H9 (cell line): ENCODE measurements around the gene THAP3. TPM values are rescaled to one million over a fixed set of nuclear protein-coding genes. Genes with fewer than 3 reads are reported as not detected.
A peak's percentile ranks its signal among the peaks of the same experiment; 100 is the strongest.

Source experiments
- DNase-seq: peaks from one replicate; pipeline ENCODE4 v3.0.0-alpha.2; 2017
- H2AFZ ChIP-seq: one replicate; pipeline ENCODE4 v1.6.1; 2013; ENCODE audit warnings: mild to moderate bottlenecking, low read length, control low read depth, moderate library complexity
- H2AK5ac ChIP-seq: 2 replicates; pipeline ENCODE4 v1.6.1; 2013; ENCODE audit warnings: low read length, control low read depth, mixed read lengths; ENCODE audit not compliant: insufficient read length
- H2BK120ac ChIP-seq: one replicate; pipeline ENCODE4 v1.6.1; 2013; ENCODE audit warnings: low read depth, mild to moderate bottlenecking, low read length, control low read depth, inconsistent platforms; ENCODE audit not compliant: poor library complexity, severe bottlenecking
- H2BK12ac ChIP-seq: 2 replicates; pipeline ENCODE4 v1.6.1; 2013; ENCODE audit warnings: low read length, control low read depth, mixed read lengths, low read depth; ENCODE audit not compliant: insufficient read length
- H2BK15ac ChIP-seq: 2 replicates; pipeline ENCODE4 v1.6.1; 2013; ENCODE audit warnings: low read depth, low read length, control low read depth
- H2BK20ac ChIP-seq: one replicate; pipeline ENCODE4 v1.6.1; 2013; ENCODE audit warnings: low read depth, mild to moderate bottlenecking, low read length, control low read depth, inconsistent platforms; ENCODE audit not compliant: poor library complexity, severe bottlenecking
- H2BK5ac ChIP-seq: 2 replicates; pipeline ENCODE4 v1.6.1; 2013; ENCODE audit warnings: low read length, control low read depth, mixed read lengths; ENCODE audit not compliant: insufficient read length
- H3K14ac ChIP-seq: 2 replicates; pipeline ENCODE4 v1.6.1; 2013; ENCODE audit warnings: low read length, control low read depth; ENCODE audit not compliant: insufficient read depth
- H3K18ac ChIP-seq: 2 replicates; pipeline ENCODE4 v1.6.1; 2013; ENCODE audit warnings: low read depth, mild to moderate bottlenecking, mixed read lengths, low read length, control low read depth; ENCODE audit not compliant: insufficient read length
- H3K23ac ChIP-seq: 2 replicates; pipeline ENCODE4 v1.6.1; 2013; ENCODE audit warnings: low read length, control low read depth, mixed read lengths, low read depth; ENCODE audit not compliant: insufficient read length
- H3K23me2 ChIP-seq: 2 replicates; pipeline ENCODE4 v1.6.1; 2013; ENCODE audit warnings: low read depth, mild to moderate bottlenecking, mixed read lengths, low read length, control low read depth; ENCODE audit not compliant: insufficient read length, poor library complexity, severe bottlenecking
- H3K27ac ChIP-seq: 2 replicates; pipeline ENCODE4 v1.5.1; 2013; ENCODE audit warnings: low read length, control low read depth, mixed read lengths, low read depth; ENCODE audit not compliant: insufficient read length
- H3K27me3 ChIP-seq: 2 replicates; pipeline ENCODE4 v1.6.1; 2013; ENCODE audit warnings: low read length, control low read depth, inconsistent platforms; ENCODE audit not compliant: insufficient read depth
- H3K4ac ChIP-seq: 2 replicates; pipeline ENCODE4 v1.6.1; 2013; ENCODE audit warnings: low read depth, mild to moderate bottlenecking, control low read depth, inconsistent platforms, low read length, moderate library complexity
- H3K4me1 ChIP-seq: 2 replicates; pipeline ENCODE4 v1.6.1; 2013; ENCODE audit warnings: low read length, control low read depth, inconsistent platforms; ENCODE audit not compliant: insufficient read depth
- H3K4me2 ChIP-seq: 2 replicates; pipeline ENCODE4 v1.6.1; 2013; ENCODE audit warnings: low read length, control low read depth, mixed read lengths; ENCODE audit not compliant: insufficient read length, insufficient read depth
- H3K56ac ChIP-seq: 2 replicates; pipeline ENCODE4 v1.6.1; 2013; ENCODE audit warnings: low read depth, mild to moderate bottlenecking, mixed read lengths, low read length, control low read depth; ENCODE audit not compliant: insufficient read length
- H3K79me1 ChIP-seq: 2 replicates; pipeline ENCODE4 v1.6.1; 2013; ENCODE audit warnings: low read depth, mild to moderate bottlenecking, moderate library complexity, low read length, control low read depth, inconsistent platforms; ENCODE audit not compliant: insufficient read depth, poor library complexity, severe bottlenecking
- H3K79me2 ChIP-seq: 2 replicates; pipeline ENCODE4 v1.6.1; 2013; ENCODE audit warnings: low read length, control low read depth, inconsistent platforms; ENCODE audit not compliant: insufficient read depth
- H3K9ac ChIP-seq: 2 replicates; pipeline ENCODE4 v1.6.1; 2013; ENCODE audit warnings: low read length, control low read depth, mixed read lengths; ENCODE audit not compliant: insufficient read length; ENCODE audit errors: extremely low read depth
- H3K9me3 ChIP-seq: one replicate; pipeline ENCODE4 v1.6.1; 2013; ENCODE audit warnings: low read depth, low read length, inconsistent platforms; ENCODE audit not compliant: control insufficient read depth
- H3T11ph ChIP-seq: one replicate; pipeline ENCODE4 v1.6.1; 2013; ENCODE audit warnings: mild to moderate bottlenecking, low read length, control low read depth, inconsistent platforms
- H4K20me1 ChIP-seq: one replicate; pipeline ENCODE4 v1.6.1; 2013; ENCODE audit not compliant: control insufficient read depth, insufficient read length, insufficient read depth
- H4K5ac ChIP-seq: 2 replicates; pipeline ENCODE4 v1.6.1; 2013; ENCODE audit warnings: low read depth, mild to moderate bottlenecking, mixed read lengths, low read length, control low read depth; ENCODE audit not compliant: insufficient read length
- H4K8ac ChIP-seq: replicated peaks from 2 replicates; pipeline ENCODE4 v1.6.1; 2013; ENCODE audit warnings: low read length, control low read depth, mixed read lengths, low read depth; ENCODE audit not compliant: insufficient read length
- H4K91ac ChIP-seq: 2 replicates; pipeline ENCODE4 v1.6.1; 2013; ENCODE audit warnings: low read depth, mild to moderate bottlenecking, moderate library complexity, mixed read lengths, low read length, control low read depth; ENCODE audit not compliant: insufficient read length
- H3K27ac Mint-ChIP-seq, 3 experiments: 2 replicates in 2 of 3; 3 replicates in 1 of 3; pipeline ENCODE4 v1.8.0; 2020 to 2021; ENCODE audit warnings: mixed read lengths in 3 of 3, mild to moderate bottlenecking in 1 of 3, moderate library complexity in 1 of 3
- H3K27me3 Mint-ChIP-seq: 2 replicates; pipeline ENCODE4 v1.8.0; 2021; ENCODE audit warnings: low read depth, mild to moderate bottlenecking, moderate library complexity, mixed read lengths
- H3K36me3 Mint-ChIP-seq, 3 experiments: 2 replicates in 2 of 3; 3 replicates in 1 of 3; pipeline ENCODE4 v1.8.0; 2020 to 2021; ENCODE audit warnings: low read depth in 3 of 3, mixed read lengths in 3 of 3; ENCODE audit not compliant: insufficient read depth in 1 of 3
- H3K4me1 Mint-ChIP-seq, 2 experiments: 2 replicates each; pipeline ENCODE4 v1.8.0; 2020; ENCODE audit warnings: mixed read lengths in 2 of 2
- H3K4me3 Mint-ChIP-seq, 2 experiments: 2 replicates in 1 of 2; 3 replicates in 1 of 2; pipeline ENCODE4 v1.8.0; 2020 to 2021; ENCODE audit warnings: mild to moderate bottlenecking in 2 of 2, mixed read lengths in 2 of 2, moderate library complexity in 1 of 2
- H3K9me3 Mint-ChIP-seq, 2 experiments: 2 replicates in 1 of 2; 3 replicates in 1 of 2; pipeline ENCODE4 v1.8.0; 2020; ENCODE audit warnings: mild to moderate bottlenecking in 2 of 2, mixed read lengths in 2 of 2, moderate library complexity in 1 of 2
- CTCF ChIP-seq: fragments of 200-600 bp; sonication (generic); conservative IDR thresholded peaks from 3 replicates; pipeline ENCODE4 v1.8.0; 2021; ENCODE audit warnings: antibody characterized with exemption, mild to moderate bottlenecking
- WGBS: extraction: QIAGEN DNeasy Blood & Tissue Kit; methylation state at CpG from one replicate; pipeline ENCODE4 v1.1.7; 2013; ENCODE audit warnings: missing lambda C conversion rate, low lambda C conversion rate, mixed read lengths; ENCODE audit not compliant: insufficient read length; ENCODE audit errors: extremely low coverage; 5-methylcytosine and 5-hydroxymethylcytosine counted together
- total RNA-seq: library from RNA; stranded (reverse); gene quantifications from 2 replicates; pipeline ENCODE4 v1.2.1, GENCODE V29; 2021

The THAP3 gene
- total RNA-seq, 1 experiment from 2014 or later = 15.3 TPM

GRCh38 chr1:6588128-6588892 is 36.4 kb upstream of the THAP3 start:
- Histone ChIP-seq H3K79me2 (no peaks in the 10 kb centered on the region), H2BK20ac (no peak overlapping the region), H3K4ac (no peak overlapping the region), H3K23me2 (no peaks in the 10 kb centered on the region), H3K9ac (no peak overlapping the region), H3K14ac (no peak overlapping the region), H4K91ac (no peak overlapping the region), H2BK12ac (no peak overlapping the region), H4K5ac (no peak overlapping the region), H3K56ac (no peak overlapping the region), H2BK5ac (no peak overlapping the region), H2BK120ac (no peak overlapping the region), H2AK5ac (no peak overlapping the region), H3K9me3 (no peaks in the 10 kb centered on the region), H3K27ac (no peak overlapping the region), H2BK15ac (no peak overlapping the region), H3T11ph (no peak overlapping the region), H4K8ac (no peak overlapping the region), H3K27me3 (no peaks in the 10 kb centered on the region), H3K18ac (no peak overlapping the region), H4K20me1 (no peaks in the 10 kb centered on the region), H3K4me1 (no peaks in the 10 kb centered on the region), H3K79me1 (no peaks in the 10 kb centered on the region), H3K23ac (no peak overlapping the region), H2AFZ (no peak overlapping the region), H3K4me2 (no peak overlapping the region)
- peaks cover 9 to 37% (median 36%) of the 10 kb centered on the region in 3 experiments; a peak in 6 of 7 replicates for H3K36me3 Mint-ChIP-seq
- H3K4me1 Mint-ChIP-seq = peaks cover 0 to 3% of the 10 kb centered on the region in 2 experiments; a peak in 1 of 4 replicates
- H3K9me3 Mint-ChIP-seq = no peaks in the 10 kb centered on the region
- no peaks in the 10 kb centered on the region for H3K27me3 Mint-ChIP-seq
- H3K27ac Mint-ChIP-seq = peak overlapping the region in 1 of 3 experiments; percentile 77; a peak in 2 of 7 replicates
- DNase-seq = no peak
- no peak overlapping the region for H3K4me3 Mint-ChIP-seq
- WGBS = no CpG with 5 or more reads among the region's 25 CpGs
- TF ChIP-seq CTCF = no peak
